LHCN-M2 (cell line): ENCODE results near the gene MBNL2. TPM values are rescaled to one million over a fixed set of nuclear protein-coding genes. Genes with fewer than 3 reads are reported as not detected.

Experiments used
- DNase-seq: peaks from one replicate; pipeline ENCODE4 v3.0.0-alpha.2; 2012; ENCODE audit warnings: low read depth
- total RNA-seq: library from RNA; depleted of rRNA; stranded (reverse); fragments of >200 nt; gene quantifications from 2 replicates; pipeline ENCODE4 v1.2.3, GENCODE V29; 2014; rRNA removed

Gene MBNL2
- total RNA-seq, 1 experiment from 2014 or later = 24.4 TPM

DNA sequence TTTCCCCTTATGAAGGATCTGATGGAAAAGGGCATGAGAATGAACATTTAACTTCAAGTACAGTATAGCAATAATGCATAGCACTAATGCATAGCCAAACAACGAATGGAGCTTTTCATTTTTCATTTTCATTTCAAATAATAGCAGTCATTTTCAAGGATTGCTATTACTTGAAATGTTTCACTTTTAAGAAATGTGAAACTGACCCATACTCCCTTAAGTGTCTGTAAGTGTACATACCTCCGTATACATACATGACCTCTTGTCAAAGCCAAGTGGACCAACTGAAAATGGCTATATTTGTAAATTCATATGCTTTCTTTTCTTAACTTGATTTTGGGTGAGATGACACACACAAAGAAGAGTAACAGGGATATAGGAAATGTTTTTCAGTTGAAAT lies 215.6 kb downstream of the MBNL2 start:
- no peak for DNase-seq

DNA sequence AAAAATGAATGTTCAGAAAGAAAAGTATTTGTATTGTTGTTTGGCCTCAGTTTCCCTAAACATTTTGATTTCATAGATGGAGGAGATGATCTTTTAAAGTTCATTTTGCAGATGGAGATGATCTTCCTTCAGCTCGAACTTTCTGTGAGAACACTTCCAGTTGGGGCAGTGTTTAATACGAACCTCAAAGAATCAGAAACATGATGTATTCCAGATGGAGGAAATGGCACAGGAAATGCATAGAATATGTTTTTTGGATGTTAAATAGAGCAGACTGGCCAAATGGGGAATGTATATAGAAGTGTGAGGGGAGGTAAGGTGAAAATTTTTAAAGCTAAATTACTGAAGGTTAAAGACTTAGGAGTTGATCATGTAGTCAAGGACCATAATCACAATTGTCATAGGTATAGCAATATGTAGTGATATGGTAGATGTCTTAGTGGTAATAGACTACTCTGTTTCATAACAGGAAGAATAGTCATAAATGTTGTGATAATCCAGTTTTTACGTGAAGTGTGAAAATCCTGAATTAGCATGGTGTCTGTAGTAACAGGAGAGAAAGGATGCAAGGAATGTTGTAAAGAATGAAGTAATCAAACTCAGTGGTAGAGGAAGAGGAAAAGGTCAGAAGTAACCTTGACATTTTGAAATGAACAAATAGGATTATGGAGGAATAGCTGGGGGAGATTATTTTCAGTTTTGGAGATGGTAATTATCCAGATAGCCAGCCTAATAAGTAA lies 216.9 kb downstream of the MBNL2 start:
- no peak for DNase-seq

DNA sequence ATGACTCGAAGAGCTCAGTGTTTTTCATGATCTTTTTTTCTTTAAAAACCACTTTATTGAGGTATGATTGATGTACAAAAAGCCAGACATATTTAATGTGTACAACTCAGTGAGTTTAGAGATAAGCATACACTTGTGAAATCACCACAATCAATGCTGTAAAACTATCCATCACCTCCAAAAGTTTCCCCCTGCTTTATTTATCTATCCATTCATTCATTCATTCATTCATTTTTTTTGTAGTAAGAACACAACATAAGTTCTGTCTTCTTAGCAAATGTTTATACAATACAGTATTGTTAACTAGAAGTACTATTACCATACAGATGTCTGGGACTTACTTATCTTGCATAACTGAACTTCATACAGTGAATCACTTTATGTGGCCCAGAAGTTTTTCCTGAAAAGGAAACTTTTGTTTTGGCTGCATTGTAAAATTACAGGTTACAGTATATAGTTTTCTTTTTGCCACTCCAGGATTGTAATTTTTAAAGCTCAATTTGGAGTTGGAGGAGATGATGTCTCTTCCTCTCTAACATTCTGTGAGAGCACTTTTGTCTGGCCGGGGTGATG lies 218.6 kb downstream of the MBNL2 start:
- no peak for DNase-seq

DNA sequence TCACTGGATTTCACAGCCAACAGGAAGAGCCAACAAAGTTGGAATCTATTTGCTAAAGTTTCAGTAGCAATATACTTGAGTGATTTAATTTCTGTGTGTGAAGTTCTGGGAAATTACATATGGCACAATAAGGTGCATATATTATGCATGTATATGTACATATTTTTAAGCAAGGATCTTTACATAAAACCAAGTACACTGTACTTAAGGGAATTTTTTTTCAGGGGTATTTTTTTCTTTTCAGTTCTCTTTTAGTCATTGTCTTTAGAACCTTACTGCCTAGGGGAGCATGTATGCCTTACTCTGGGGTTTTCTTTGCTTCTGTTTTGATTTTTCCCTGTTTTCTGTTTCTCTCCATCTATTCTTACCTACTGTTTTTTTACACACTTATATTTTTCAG lies 219.2 kb downstream of the MBNL2 start:
- DNase-seq = no peak

Other genes starting within 250 kb of the MBNL2 start
- gene OXGR1, start 227.9 kb upstream of the MBNL2 start, total RNA-seq = 0.29 TPM in 1 of 2 replicates, not detected in the other
- 25.3 and 27.7 TPM in 2 replicates for gene RAP2A, start 211.8 kb downstream of the MBNL2 start, total RNA-seq